CD4-positive, alpha-beta memory T cell (primary cell): ENCODE measurements around the gene ACOT12. TPM values are rescaled to one million over a fixed set of nuclear protein-coding genes. Genes with fewer than 3 reads are reported as not detected.

Source experiments
- CTCF ChIA-PET: fragments of 350-600 bp; sonication (Branson Sonifier 250); formaldehyde crosslinking; loops from one replicate; lab custom pipeline; 2021; ENCODE audit warnings: inconsistent platforms; ENCODE audit not compliant: partially characterized antibody; lab: Charles Lee
- POLR2A ChIA-PET: fragments of 350-600 bp; sonication (Branson Sonifier 250); formaldehyde crosslinking; loops from one replicate; lab custom pipeline; 2021; ENCODE audit not compliant: partially characterized antibody; lab: Charles Lee
- DNase-seq, 5 donors: peaks; one replicate each; pipeline versions ENCODE4 v3.0.0 to v3.0.0-alpha.2; 2020 to 2022; ENCODE audit warnings: mixed read lengths in 1 of 5
- H3K27ac ChIP-seq: one replicate; pipeline ENCODE4 v1.7.0; 2013; ENCODE audit warnings: low read depth, low read length
- H3K27me3 ChIP-seq: 2 replicates; pipeline ENCODE4 v1.7.0; 2013; ENCODE audit warnings: mild to moderate bottlenecking, low read length, moderate library complexity; ENCODE audit not compliant: insufficient read depth
- H3K36me3 ChIP-seq: 2 replicates; pipeline ENCODE4 v1.7.0; 2013; ENCODE audit warnings: mild to moderate bottlenecking, low read length, moderate library complexity; ENCODE audit not compliant: insufficient read depth
- H3K4me1 ChIP-seq: 2 replicates; pipeline ENCODE4 v1.7.0; 2013; ENCODE audit warnings: mild to moderate bottlenecking, low read length, moderate library complexity; ENCODE audit not compliant: insufficient read depth
- H3K4me3 ChIP-seq, 2 donors: one replicate each; pipeline ENCODE4 v1.7.0; 2013; ENCODE audit warnings: low read length in 2 of 2, mild to moderate bottlenecking in 1 of 2
- H3K9me3 ChIP-seq, 2 donors: one replicate each; pipeline ENCODE4 v1.7.0; 2013; ENCODE audit warnings: low read length in 2 of 2, control low read depth in 1 of 2; ENCODE audit not compliant: control insufficient read depth in 1 of 2
- H3K27ac Mint-ChIP-seq, 7 donors: one replicate each; pipeline ENCODE4 v1.8.0; 2020 to 2021; ENCODE audit warnings: mixed read lengths in 7 of 7, mild to moderate bottlenecking in 6 of 7, inconsistent platforms in 3 of 7, moderate library complexity in 3 of 7
- H3K27me3 Mint-ChIP-seq, 2 donors: one replicate each; pipeline ENCODE4 v1.8.0; 2020 to 2021; ENCODE audit warnings: mixed read lengths in 2 of 2
- H3K36me3 Mint-ChIP-seq, 2 donors: one replicate each; pipeline ENCODE4 v1.8.0; 2020 to 2021; ENCODE audit warnings: mixed read lengths in 2 of 2, inconsistent platforms in 1 of 2, mild to moderate bottlenecking in 1 of 2
- H3K4me1 Mint-ChIP-seq, 4 donors: one replicate each; pipeline ENCODE4 v1.8.0; 2020 to 2021; ENCODE audit warnings: mixed read lengths in 4 of 4, mild to moderate bottlenecking in 1 of 4
- H3K4me3 Mint-ChIP-seq, 8 donors: one replicate each; pipeline ENCODE4 v1.8.0; 2020 to 2021; ENCODE audit warnings: mixed read lengths in 8 of 8, mild to moderate bottlenecking in 7 of 8, moderate library complexity in 6 of 8, inconsistent platforms in 3 of 8
- H3K9me3 Mint-ChIP-seq, 8 donors: one replicate each; pipeline ENCODE4 v1.8.0; 2020 to 2021; ENCODE audit warnings: mixed read lengths in 8 of 8, mild to moderate bottlenecking in 5 of 8, inconsistent platforms in 3 of 8, moderate library complexity in 1 of 8
- intact Hi-C: fragments of 100-400 bp; cut with micrococcal nuclease; formaldehyde crosslinking; loops from one replicate; pipeline ENCODE4 v1.15.1; 2023
- polyA plus RNA-seq, 2 donors: library from polyadenylated mRNA; unstranded; fragments of 300-500 nt; fragmentation: Illumina TruSeq; gene quantifications; one replicate each; pipeline ENCODE4 v1.2.3, GENCODE V29; 2021
- total RNA-seq, 2 experiments: library from RNA; stranded (reverse); gene quantifications; one replicate each; pipeline ENCODE4 v1.2.3, GENCODE V29; 2021

The ACOT12 gene
- total and polyA plus RNA-seq, 4 experiments from 2014 or later = 0.41 TPM; not detected in 3

GRCh38 chr5:81402192-81402930 is 8.4 kb upstream of the ACOT12 start:
- CTCF ChIA-PET = no interaction called here
- Mint-ChIP-seq H3K36me3 (no peaks in the 10 kb centered on the region), H3K9me3 (peaks cover 0 to 5% (median 0%) of the 10 kb centered on the region in 8 donors), H3K4me3 (no peak overlapping the region), H3K27me3 (peaks cover 9 to 21% of the 10 kb centered on the region in 2 donors), H3K27ac (no peak overlapping the region), H3K4me1 (no peaks in the 10 kb centered on the region)
- Histone ChIP-seq H3K4me1 (no peaks in the 10 kb centered on the region), H3K36me3 (no peaks in the 10 kb centered on the region), H3K9me3 (no peaks in the 10 kb centered on the region), H3K27ac (no peak overlapping the region), H3K27me3 (peaks cover 3% of the 10 kb centered on the region), H3K4me3 (no peak overlapping the region)
- DNase-seq = no peak
- POLR2A ChIA-PET = no interaction called here
- intact Hi-C loops = no loop called here

GRCh38 chr5:81401266-81401665 is 7.3 kb upstream of the ACOT12 start:
- Histone ChIP-seq H3K36me3 (no peaks in the 10 kb centered on the region), H3K4me3 (no peak overlapping the region), H3K27me3 (peaks cover 3% of the 10 kb centered on the region), H3K4me1 (no peaks in the 10 kb centered on the region), H3K27ac (no peak overlapping the region), H3K9me3 (no peaks in the 10 kb centered on the region)
- POLR2A ChIA-PET = no interaction called here
- peaks cover 12 to 23% of the 10 kb centered on the region in 2 donors for H3K27me3 Mint-ChIP-seq
- no peaks in the 10 kb centered on the region for H3K4me1 Mint-ChIP-seq
- intact Hi-C loops = no loop called here
- CTCF ChIA-PET = interaction anchor here (1.0 kb wide), 1 partner anchor 24 kb away, joined by 3 read pairs; no protein-coding TSS in a partner anchor
- H3K27ac Mint-ChIP-seq = no peak overlapping the region
- DNase-seq = no peak
- no peaks in the 10 kb centered on the region for H3K36me3 Mint-ChIP-seq
- no peak overlapping the region for H3K4me3 Mint-ChIP-seq
- H3K9me3 Mint-ChIP-seq = peaks cover 0 to 5% (median 0%) of the 10 kb centered on the region in 8 donors

GRCh38 chr5:81400375-81400774 is 6.4 kb upstream of the ACOT12 start:
- Mint-ChIP-seq H3K27ac (no peak overlapping the region), H3K4me1 (peaks cover 0 to 2% (median 0%) of the 10 kb centered on the region in 4 donors), H3K27me3 (peaks cover 18 to 28% of the 10 kb centered on the region in 2 donors), H3K9me3 (peaks cover 0 to 6% (median 2%) of the 10 kb centered on the region in 8 donors), H3K4me3 (no peak overlapping the region), H3K36me3 (no peaks in the 10 kb centered on the region)
- H3K27ac ChIP-seq = no peak overlapping the region
- no peaks in the 10 kb centered on the region for H3K9me3 ChIP-seq
- no peak for DNase-seq
- CTCF ChIA-PET = interaction anchor here (1.0 kb wide), 1 partner anchor 25 kb away, joined by 3 read pairs; no protein-coding TSS in a partner anchor
- no peaks in the 10 kb centered on the region for H3K36me3 ChIP-seq
- H3K27me3 ChIP-seq = peaks cover 3% of the 10 kb centered on the region
- POLR2A ChIA-PET = no interaction called here
- no peaks in the 10 kb centered on the region for H3K4me1 ChIP-seq
- intact Hi-C loops = no loop called here
- no peak overlapping the region for H3K4me3 ChIP-seq

- peaks cover 3% of the 10 kb centered on the region for H3K27me3 ChIP-seq
- no peak for DNase-seq
- H3K36me3 Mint-ChIP-seq = no peaks in the 10 kb centered on the region
- H3K27ac ChIP-seq = no peak overlapping the region
- no peak overlapping the region for H3K27ac Mint-ChIP-seq
- intact Hi-C loops = no loop called here
- H3K27me3 Mint-ChIP-seq = peaks cover 24 to 39% of the 10 kb centered on the region in 2 donors
- ChIA-PET POLR2A (no interaction called here), CTCF (no interaction called here)
- peaks cover 0 to 11% (median 6%) of the 10 kb centered on the region in 8 donors for H3K9me3 Mint-ChIP-seq
- H3K36me3 ChIP-seq = no peaks in the 10 kb centered on the region
- H3K9me3 ChIP-seq = no peaks in the 10 kb centered on the region
- no peak overlapping the region for H3K4me3 ChIP-seq
- H3K4me1 Mint-ChIP-seq = peaks cover 0 to 4% (median 1%) of the 10 kb centered on the region in 4 donors
- H3K4me3 Mint-ChIP-seq = no peak overlapping the region
- peaks cover under 1% of the 10 kb centered on the region for H3K4me1 ChIP-seq
These were observed 4.8 kb upstream of the ACOT12 start for GRCh38 chr5:81398741-81399140.

GRCh38 chr5:81397176-81397575 is 3.2 kb upstream of the ACOT12 start:
- POLR2A ChIA-PET = no interaction called here
- no peaks in the 10 kb centered on the region for H3K36me3 Mint-ChIP-seq

DNA sequence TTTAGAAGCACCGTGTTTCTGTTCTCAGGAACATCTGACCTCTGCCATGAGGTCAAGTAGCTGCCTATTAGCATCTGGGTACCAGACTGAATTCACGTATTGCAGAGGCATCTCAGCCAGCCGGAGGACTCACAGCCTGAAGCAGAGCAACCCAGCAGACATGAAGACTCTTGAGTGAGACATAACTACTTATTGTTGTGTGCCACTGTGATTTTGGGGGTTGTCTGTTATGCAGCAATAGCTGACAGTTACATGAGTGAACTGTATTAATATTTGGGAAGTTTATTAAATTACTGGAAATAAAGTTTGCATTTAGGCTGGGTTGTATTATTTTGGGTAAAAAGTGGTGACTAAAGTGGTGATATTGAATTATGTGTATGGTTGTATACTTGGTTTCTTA is 1.3 kb upstream of the ACOT12 start:
- Mint-ChIP-seq H3K27me3 (peaks cover 42 to 53% of the 10 kb centered on the region in 2 donors), H3K4me3 (no peak overlapping the region), H3K27ac (no peak overlapping the region), H3K36me3 (no peaks in the 10 kb centered on the region), H3K4me1 (peaks cover 0 to 4% (median 2%) of the 10 kb centered on the region in 4 donors), H3K9me3 (peaks cover 0 to 9% (median 6%) of the 10 kb centered on the region in 8 donors)
- no peaks in the 10 kb centered on the region for H3K27me3 ChIP-seq
- no peak for DNase-seq
- no peak overlapping the region for H3K4me3 ChIP-seq
- POLR2A ChIA-PET = no interaction called here
- intact Hi-C loops = no loop called here
- CTCF ChIA-PET = no interaction called here
- no peaks in the 10 kb centered on the region for H3K36me3 ChIP-seq
- H3K4me1 ChIP-seq = peaks cover 4% of the 10 kb centered on the region
- no peaks in the 10 kb centered on the region for H3K9me3 ChIP-seq
- no peak overlapping the region for H3K27ac ChIP-seq

More at GRCh38 chr5:81397176-81397575, 3.2 kb upstream of the ACOT12 start:
- no peak for DNase-seq
- Histone ChIP-seq H3K4me3 (no peak overlapping the region), H3K4me1 (peaks cover 4% of the 10 kb centered on the region), H3K27ac (no peak overlapping the region), H3K36me3 (no peaks in the 10 kb centered on the region), H3K27me3 (peaks cover 3% of the 10 kb centered on the region), H3K9me3 (no peaks in the 10 kb centered on the region)
- Mint-ChIP-seq H3K27me3 (peaks cover 32 to 49% of the 10 kb centered on the region in 2 donors), H3K4me1 (peaks cover 0 to 4% (median 2%) of the 10 kb centered on the region in 4 donors), H3K9me3 (peaks cover 0 to 10% (median 6%) of the 10 kb centered on the region in 8 donors), H3K4me3 (no peak overlapping the region), H3K27ac (no peak overlapping the region)
- CTCF ChIA-PET = no interaction called here
- intact Hi-C loops = no loop called here

GRCh38 chr5:81393430-81393782 is 528 bp downstream of the ACOT12 start:
- Mint-ChIP-seq H3K36me3 (peaks cover 0 to 4% of the 10 kb centered on the region in 2 donors), H3K9me3 (peaks cover 0 to 9% (median 6%) of the 10 kb centered on the region in 8 donors), H3K27me3 (peaks cover 41 to 49% of the 10 kb centered on the region in 2 donors), H3K4me3 (peak overlapping the region in 6 of 8 donors; percentile 8 to 71 (median 52)), H3K4me1 (peaks cover 0 to 4% (median 2%) of the 10 kb centered on the region in 4 donors), H3K27ac (no peak overlapping the region)
- ChIA-PET CTCF (no interaction called here), POLR2A (interaction anchor here (0.5 kb wide), 1 partner anchor 748 kb away, joined by 4 read pairs; no protein-coding TSS in a partner anchor)
- Histone ChIP-seq H3K4me1 (peaks cover 4% of the 10 kb centered on the region), H3K27ac (no peak overlapping the region), H3K4me3 (no peak overlapping the region), H3K9me3 (no peaks in the 10 kb centered on the region), H3K27me3 (no peaks in the 10 kb centered on the region), H3K36me3 (no peaks in the 10 kb centered on the region)
- intact Hi-C loops = no loop called here
- no peak for DNase-seq
